ENCODE measurements around the gene PITPNC1.

DNA sequence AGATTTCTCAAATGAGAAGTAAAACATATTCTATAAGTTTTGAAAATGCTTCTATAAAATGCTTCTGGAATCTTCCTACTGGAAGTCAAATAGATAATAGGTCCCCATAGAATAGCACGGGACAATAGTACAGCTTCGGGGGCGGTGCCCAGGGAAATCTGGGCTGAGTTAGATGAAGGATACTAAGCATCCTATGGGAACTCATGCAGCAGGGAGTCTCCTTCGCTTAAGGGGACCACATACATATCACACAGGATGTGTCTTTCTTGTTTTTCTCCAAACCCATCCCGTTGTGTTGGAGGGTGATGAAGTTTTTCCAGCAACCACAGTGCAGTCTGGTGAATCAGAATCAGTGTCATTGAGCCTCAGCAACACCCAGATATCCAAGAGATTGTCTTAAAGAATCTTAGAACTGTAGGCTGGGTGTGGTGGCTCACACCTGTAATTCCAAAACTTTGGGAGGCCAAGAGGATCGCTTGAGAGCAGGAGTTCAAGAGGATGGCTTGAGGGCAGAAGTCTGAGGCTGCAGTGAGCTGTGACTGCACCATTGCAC lies 84.2 kb downstream of the PITPNC1 start:
- no peak for TF ChIP-seq POLR2A (IDR thresholded peaks at IDR 0.05)
- TF ChIP-seq, protein P1, sequence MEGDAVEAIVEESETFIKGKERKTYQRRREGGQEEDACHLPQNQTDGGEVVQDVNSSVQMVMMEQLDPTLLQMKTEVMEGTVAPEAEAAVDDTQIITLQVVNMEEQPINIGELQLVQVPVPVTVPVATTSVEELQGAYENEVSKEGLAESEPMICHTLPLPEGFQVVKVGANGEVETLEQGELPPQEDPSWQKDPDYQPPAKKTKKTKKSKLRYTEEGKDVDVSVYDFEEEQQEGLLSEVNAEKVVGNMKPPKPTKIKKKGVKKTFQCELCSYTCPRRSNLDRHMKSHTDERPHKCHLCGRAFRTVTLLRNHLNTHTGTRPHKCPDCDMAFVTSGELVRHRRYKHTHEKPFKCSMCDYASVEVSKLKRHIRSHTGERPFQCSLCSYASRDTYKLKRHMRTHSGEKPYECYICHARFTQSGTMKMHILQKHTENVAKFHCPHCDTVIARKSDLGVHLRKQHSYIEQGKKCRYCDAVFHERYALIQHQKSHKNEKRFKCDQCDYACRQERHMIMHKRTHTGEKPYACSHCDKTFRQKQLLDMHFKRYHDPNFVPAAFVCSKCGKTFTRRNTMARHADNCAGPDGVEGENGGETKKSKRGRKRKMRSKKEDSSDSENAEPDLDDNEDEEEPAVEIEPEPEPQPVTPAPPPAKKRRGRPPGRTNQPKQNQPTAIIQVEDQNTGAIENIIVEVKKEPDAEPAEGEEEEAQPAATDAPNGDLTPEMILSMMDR (IDR thresholded peaks at IDR 0.05), result no peak

All from uterus (tissue), 2 donors.